Measurements from ENCODE around the gene TNS3. TPM values are rescaled to one million over a fixed set of nuclear protein-coding genes. Genes with fewer than 3 reads are reported as not detected.

Gene TNS3
- total RNA-seq, 4 donors from 2014 or later, result 34.6 to 52.5 (median 48.6) TPM

GRCh38 chr7:47254081-47254977 is 327.6 kb downstream of the TNS3 start:
- Histone ChIP-seq H3K4me3 (peak overlapping the region; percentile 58 to 69 (median 66)), H3K9me3 (no peaks in the 10 kb centered on the region), H3K4me1 (peaks cover 13 to 34% (median 30%) of the 10 kb centered on the region in 4 donors), H3K36me3 (no peaks in the 10 kb centered on the region), H3K27me3 (no peaks in the 10 kb centered on the region), H3K27ac (replicated peaks in 1 of 4) (peak overlapping the region; percentile 86 to 92 (median 90))
- WGBS, result 6% methylated on average over 17 of the region's 64 CpGs
- DNase-seq (ENCODE audit: extremely low spot score), result no peak
- TF ChIP-seq CTCF (IDR thresholded peaks at IDR 0.05), result peak; percentile 94 to 100 (median 98)
- no peak for TF ChIP-seq POLR2A (IDR thresholded peaks at IDR 0.05; ENCODE audit: low read depth)
- TF ChIP-seq POLR2AphosphoS5 (IDR thresholded peaks at IDR 0.05), result peak; percentile 75 to 77
- intact Hi-C loops (cut with DNase I), result loop anchor here (2.0 to 10.0 kb wide), 4 partner anchors 72 to 1337 kb away; no protein-coding TSS in a partner anchor

- 9% methylated on average over 13 of the region's 14 CpGs for WGBS
- TF ChIP-seq POLR2A (IDR thresholded peaks at IDR 0.05; ENCODE audit: low read depth) (no peak), POLR2AphosphoS5 (IDR thresholded peaks at IDR 0.05) (peak; percentile 46 to 62)
Measured at GRCh38 chr7:47253650-47254080, 328.2 kb downstream of the TNS3 start.

GRCh38 chr7:47252675-47253074 is 329.2 kb downstream of the TNS3 start:
- peaks cover 13 to 23% (median 20%) of the 10 kb centered on the region in 4 donors for H3K4me1 ChIP-seq
- H3K27me3 ChIP-seq, result no peaks in the 10 kb centered on the region
- no peaks in the 10 kb centered on the region for H3K36me3 ChIP-seq
- H3K4me3 ChIP-seq, result no peak overlapping the region
- H3K9me3 ChIP-seq, result no peaks in the 10 kb centered on the region
- intact Hi-C loops (cut with DNase I), result loop anchor here (5.0 to 10.0 kb wide), 3 partner anchors 168 to 1335 kb away; no protein-coding TSS in a partner anchor
- 89% methylated on average over 5 of the region's 5 CpGs for WGBS
- H3K27ac ChIP-seq (replicated peaks in 1 of 4), result no peak overlapping the region
- no peak for TF ChIP-seq POLR2A (IDR thresholded peaks at IDR 0.05; ENCODE audit: low read depth)
- no peak for TF ChIP-seq CTCF (IDR thresholded peaks at IDR 0.05)
- TF ChIP-seq EP300 (IDR thresholded peaks at IDR 0.05), result no peak
- no peak for TF ChIP-seq POLR2AphosphoS5 (IDR thresholded peaks at IDR 0.05)
- no peak for DNase-seq (ENCODE audit: extremely low spot score)

More at GRCh38 chr7:47253650-47254080, 328.2 kb downstream of the TNS3 start:
- peaks cover 13 to 28% (median 25%) of the 10 kb centered on the region in 4 donors for H3K4me1 ChIP-seq
- H3K9me3 ChIP-seq, result no peaks in the 10 kb centered on the region
- peak overlapping the region; percentile 86 to 92 (median 90) for H3K27ac ChIP-seq (replicated peaks in 1 of 4)
- no peaks in the 10 kb centered on the region for H3K27me3 ChIP-seq
- H3K4me3 ChIP-seq, result peak overlapping the region; percentile 58 to 69 (median 66)
- intact Hi-C loops (cut with DNase I), result loop anchor here (2.0 to 10.0 kb wide), 4 partner anchors 71 to 1336 kb away; no protein-coding TSS in a partner anchor
- H3K36me3 ChIP-seq, result no peaks in the 10 kb centered on the region
- no peak for DNase-seq (ENCODE audit: extremely low spot score)

- intact Hi-C loops (cut with DNase I), result no loop called here
- peaks cover 6 to 12% (median 10%) of the 10 kb centered on the region in 4 donors for H3K4me1 ChIP-seq
- H3K36me3 ChIP-seq, result no peaks in the 10 kb centered on the region
Measured at GRCh38 chr7:47249361-47249760, 332.6 kb downstream of the TNS3 start.

More at GRCh38 chr7:47249361-47249760, 332.6 kb downstream of the TNS3 start:
- DNase-seq (ENCODE audit: extremely low spot score), result no peak
- Histone ChIP-seq H3K27ac (replicated peaks in 1 of 4) (no peak overlapping the region), H3K4me3 (no peak overlapping the region), H3K27me3 (no peaks in the 10 kb centered on the region), H3K9me3 (no peaks in the 10 kb centered on the region)
- WGBS, result 87% methylated on average over 2 of the region's 2 CpGs
- TF ChIP-seq POLR2A (IDR thresholded peaks at IDR 0.05; ENCODE audit: low read depth) (no peak), EP300 (IDR thresholded peaks at IDR 0.05) (no peak), POLR2AphosphoS5 (IDR thresholded peaks at IDR 0.05) (no peak), CTCF (IDR thresholded peaks at IDR 0.05) (no peak)
